K562 (cell line): ENCODE results near the gene BICDL1. TPM values are rescaled to one million over a fixed set of nuclear protein-coding genes. Genes with fewer than 3 reads are reported as not detected.

Source experiments
- CEBPG ChIP-seq, 3 experiments: fragments of 200-800 bp in 1 of 3; sonication (Bioruptor generic) in 1 of 3; sonication (generic) in 1 of 3; formaldehyde crosslinking in 1 of 3; IDR thresholded peaks in 2 of 3; conservative IDR thresholded peaks in 1 of 3; 2 replicates each; pipeline versions ENCODE4 v1.6.1 to v1.8.0; 2016 to 2022; ENCODE audit warnings: missing compliant biosample characterization in 2 of 3, missing genetic modification characterization in 2 of 3, mild to moderate bottlenecking in 1 of 3, missing genetic modification reagents in 1 of 3
- CHCHD3 ChIP-seq: fragments of 250-450 bp; sonication (Bioruptor Pico); IDR thresholded peaks from 2 replicates; pipeline ENCODE4 v2.1.2; 2022; ENCODE audit warnings: mild to moderate bottlenecking
- E2F4 ChIP-seq: sonication (generic); formaldehyde crosslinking; IDR thresholded peaks from 2 replicates; pipeline ENCODE4 v1.8.0; 2022; ENCODE audit warnings: mild to moderate bottlenecking, low read depth, missing genetic modification reagents
- EGR1 ChIP-seq: fragments of 450-650 bp; conservative IDR thresholded peaks from 2 replicates; pipeline ENCODE4 v1.6.1; 2017; ENCODE audit warnings: mild to moderate bottlenecking
- HDAC3 ChIP-seq: fragments of 450-650 bp; IDR thresholded peaks from 2 replicates; pipeline ENCODE4 v1.6.1; 2018; ENCODE audit warnings: borderline replicate concordance, mild to moderate bottlenecking, moderate library complexity; ENCODE audit not compliant: partially characterized antibody
- KLF10 ChIP-seq: fragments of 250-450 bp; sonication (Bioruptor Pico); IDR thresholded peaks from 2 replicates; pipeline ENCODE4 v1.6.1; 2021; ENCODE audit warnings: matching md5 sums
- MYNN ChIP-seq, 2 experiments: sonication (generic); formaldehyde crosslinking in 1 of 2; IDR thresholded peaks; 2 replicates each; pipeline versions ENCODE4 v1.5.0 to v1.6.1; 2016 to 2020; ENCODE audit warnings: antibody characterized with exemption in 1 of 2, missing genetic modification reagents in 1 of 2
- NFE2L1 ChIP-seq: fragments of 450-650 bp; IDR thresholded peaks from 2 replicates; pipeline ENCODE4 v1.6.1; 2016; ENCODE audit warnings: missing genetic modification characterization, low read depth, mild to moderate bottlenecking, missing compliant biosample characterization, moderate library complexity, borderline replicate concordance
- POLR2G ChIP-seq: fragments of 200-400 bp; formaldehyde crosslinking; IDR thresholded peaks from 2 replicates; pipeline ENCODE4 v1.6.1; 2017; ENCODE audit warnings: low read depth, mild to moderate bottlenecking, antibody characterized with exemption, low read length, moderate library complexity
- RFX1 ChIP-seq: fragments of 450-650 bp; IDR thresholded peaks from 2 replicates; pipeline ENCODE4 v1.6.1; 2016; ENCODE audit warnings: mild to moderate bottlenecking, moderate library complexity
- SAFB ChIP-seq: fragments of 200-400 bp; formaldehyde crosslinking; IDR thresholded peaks from 2 replicates; pipeline ENCODE4 v1.6.1; 2017; ENCODE audit warnings: low read depth, low read length, borderline replicate concordance
- SRSF1 ChIP-seq: fragments of 200-400 bp; formaldehyde crosslinking; IDR thresholded peaks from 2 replicates; pipeline ENCODE4 v1.6.1; 2017; ENCODE audit warnings: mild to moderate bottlenecking, low read depth, low read length, moderate library complexity
- SUPT5H ChIP-seq: fragments of 450-650 bp; IDR thresholded peaks from 2 replicates; pipeline ENCODE4 v1.6.1; 2016
- UBTF ChIP-seq, 2 experiments: IDR thresholded peaks; 2 replicates each; pipeline ENCODE4 v1.6.1; 2012; ENCODE audit warnings: improper control_type of control experiment in 2 of 2, low read depth in 2 of 2, low read length in 2 of 2, borderline replicate concordance in 1 of 2
- YY1 ChIP-seq, 3 experiments: IDR thresholded peaks; 2 replicates each; pipeline ENCODE4 v1.6.1; 2011; ENCODE audit warnings: low read length in 2 of 3, mild to moderate bottlenecking in 2 of 3, moderate library complexity in 2 of 3, borderline replicate concordance in 1 of 3, control low read depth in 1 of 3, low read depth in 1 of 3; ENCODE audit not compliant: insufficient read depth in 3 of 3, insufficient replicate concordance in 2 of 3, control insufficient read depth in 1 of 3, insufficient read length in 1 of 3; ENCODE audit errors: extremely low read depth in 1 of 3
- ZBTB12 ChIP-seq: fragments of 250-450 bp; sonication (Bioruptor Pico); IDR thresholded peaks from 2 replicates; pipeline ENCODE4 v1.4.0; 2020
- ZBTB43 ChIP-seq: sonication (generic); formaldehyde crosslinking; IDR thresholded peaks from 2 replicates; pipeline ENCODE4 v1.8.0; 2023; ENCODE audit warnings: mild to moderate bottlenecking, missing genetic modification reagents
- ZNF76 ChIP-seq: fragments of 250-450 bp; sonication (Bioruptor Pico); IDR thresholded peaks from 2 replicates; pipeline ENCODE4 v1.4.0; 2020; ENCODE audit warnings: mild to moderate bottlenecking, moderate library complexity, borderline replicate concordance
- ZNF780A ChIP-seq: fragments of 250-450 bp; sonication (Bioruptor Pico); IDR thresholded peaks from 2 replicates; pipeline ENCODE4 v1.5.0; 2021; ENCODE audit warnings: mild to moderate bottlenecking
- ZSCAN32 ChIP-seq: fragments of 450-650 bp; formaldehyde crosslinking; IDR thresholded peaks from 2 replicates; pipeline ENCODE4 v1.4.0; 2020; ENCODE audit warnings: mild to moderate bottlenecking, moderate library complexity
- polyA plus RNA-seq, 8 experiments: library from polyadenylated mRNA; depleted of rRNA in 4 of 8; stranded (reverse) in 5 of 8; unstranded in 3 of 8; fragments of >200 nt; fragmentation: Nextera tagmentation in 2 of 8; fragmentation: Illumina TruSeq in 1 of 8; extraction: Ambion mirVana in 2 of 8; extraction: Trizol in 1 of 8; gene quantifications; 2 replicates each; pipeline versions ENCODE4 v1.2.1 to v1.2.3, GENCODE V29; 2011 to 2014; ENCODE audit warnings: inconsistent platforms in 1 of 8, missing spikeins in 1 of 8
- total RNA-seq, 7 experiments: library from RNA; depleted of rRNA in 6 of 7; stranded (reverse); fragments of >200 nt in 6 of 7; fragmentation: Illumina TruSeq in 2 of 7; extraction: Trizol in 2 of 7; gene quantifications; 2 replicates each; pipeline versions ENCODE4 v1.2.1 to v1.2.3, GENCODE V29; 2011 to 2021; ENCODE audit warnings: low replicate concordance in 1 of 7

BICDL1 gene
- total and polyA plus RNA-seq, 9 of the 15 experiments (the other 6 are each of a cell fraction or from before 2014, with no cell fraction given) = 0.06 to 2.0 (median 0.58) TPM

GRCh38 chr12:120086801-120087621, 98.0 kb downstream of the BICDL1 start (continued):
- TF ChIP-seq CEBPG (CRISPR knock-in tag; IDR thresholded peaks at IDR 0.05) (no peak), CEBPG (tag; conservative IDR thresholded peaks at IDR 0.05 in 1 of 2, IDR thresholded peaks at IDR 0.05 in 1 of 2) (no peak), E2F4 (CRISPR knock-in tag) (no peak), EGR1 (no peak), POLR2G (peak; percentile 81), MYNN (IDR thresholded peaks at IDR 0.05) (peak; percentile 63; the same call in 1 of the 2 replicates), MYNN (CRISPR knock-in tag; IDR thresholded peaks at IDR 0.05) (no peak), HDAC3 (no peak), RFX1 (peak; percentile 97), ZSCAN32 (no peak), ZBTB43 (peak; percentile 64; the same call in 1 of the 2 replicates), ZNF76 (CRISPR knock-in tag) (no peak), NFE2L1 (tag) (no peak), SAFB (no peak), SRSF1 (no peak), ZNF780A (no peak), KLF10 (no peak), ZBTB12 (CRISPR knock-in tag) (no peak; the same call in 1 of the 2 replicates), CHCHD3 (no peak), SUPT5H (0 out of 2 replicates have a peak, but pooled peaks have one; percentile 20), UBTF (IDR thresholded peaks at IDR 0.05; ENCODE audit: borderline replicate concordance in 1 of 2, low read depth in 2 of 2, low read length in 2 of 2) (peak in 1 of 2 experiments; percentile 48; a peak in 1 of 4 replicates), YY1 (IDR thresholded peaks at IDR 0.05; ENCODE audit: borderline replicate concordance in 1 of 3, control insufficient read depth in 1 of 3, extremely low read depth in 1 of 3, insufficient read depth in 3 of 3, insufficient read length in 1 of 3, insufficient replicate concordance in 2 of 3, low read depth in 1 of 3, low read length in 2 of 3) (peak in 1 of 3 experiments; percentile 60)
